T-helper 1 cell treated with Interleukin-12 subunit alpha and Interleukin-12 subunit beta and Interleukin-4 antibody, amounts not matched to agents 30 μg/mL and 1 μg/mL, for 36 hours (primary cell): ENCODE results near the gene DMD.
"Not testable (repeated sequence)": the region's sequence is repeated elsewhere in the genome, so short reads cannot be mapped to it uniquely, and the experiment has no call there.

Experiments
- H3K27ac Mint-ChIP-seq: one replicate; pipeline ENCODE4 v1.8.0; 2021; ENCODE audit warnings: mild to moderate bottlenecking, mixed read lengths
- H3K27me3 Mint-ChIP-seq: one replicate; pipeline ENCODE4 v1.8.0; 2021; ENCODE audit warnings: low read depth, mixed read lengths
- H3K36me3 Mint-ChIP-seq: one replicate; pipeline ENCODE4 v1.8.0; 2021; ENCODE audit warnings: low read depth, mixed read lengths
- H3K4me1 Mint-ChIP-seq: one replicate; pipeline ENCODE4 v1.8.0; 2021; ENCODE audit warnings: low read depth, mixed read lengths
- H3K4me3 Mint-ChIP-seq: one replicate; pipeline ENCODE4 v1.8.0; 2021; ENCODE audit warnings: mild to moderate bottlenecking, moderate library complexity, mixed read lengths
- H3K9me3 Mint-ChIP-seq: one replicate; pipeline ENCODE4 v1.8.0; 2021; ENCODE audit warnings: mixed read lengths

DMD gene

GRCh38 chrX:33211356-33212260 is at the start of gene DMD:
Gene DMD (minus strand): TSS chrX:33211549. CDS start chrX:33211312, 237 bp downstream.
- Mint-ChIP-seq H3K9me3 (no peaks in the 10 kb centered on the region), H3K36me3 (no peaks in the 10 kb centered on the region), H3K4me1 (no peaks in the 10 kb centered on the region), H3K27ac (no peak within 1 kb of the TSS), H3K4me3 (no peak within 1 kb of the TSS), H3K27me3 (no peaks in the 10 kb centered on the region)

- Mint-ChIP-seq H3K27me3 (no peaks in the 10 kb centered on the region), H3K4me3 (no peak overlapping the region), H3K4me1 (no peaks in the 10 kb centered on the region), H3K27ac (no peak overlapping the region), H3K36me3 (no peaks in the 10 kb centered on the region), H3K9me3 (no peaks in the 10 kb centered on the region)
Measured at GRCh38 chrX:33252306-33252825, 41.0 kb upstream of the DMD start.

- peaks cover 4% of the 10 kb centered on the region for H3K9me3 Mint-ChIP-seq
- no peak overlapping the region for H3K27ac Mint-ChIP-seq
- H3K4me1 Mint-ChIP-seq, result no peaks in the 10 kb centered on the region
- no peaks in the 10 kb centered on the region for H3K27me3 Mint-ChIP-seq
- no peaks in the 10 kb centered on the region for H3K36me3 Mint-ChIP-seq
- H3K4me3 Mint-ChIP-seq, result no peak overlapping the region
Measured at GRCh38 chrX:33218819-33219218, 7.5 kb upstream of the DMD start.

GRCh38 chrX:33210156-33210555 is 1.2 kb downstream of the DMD start:
- H3K4me1 Mint-ChIP-seq, result no peaks in the 10 kb centered on the region
- H3K9me3 Mint-ChIP-seq, result no peaks in the 10 kb centered on the region
- H3K4me3 Mint-ChIP-seq, result no peak overlapping the region
- no peak overlapping the region for H3K27ac Mint-ChIP-seq
- no peaks in the 10 kb centered on the region for H3K36me3 Mint-ChIP-seq
- H3K27me3 Mint-ChIP-seq, result no peaks in the 10 kb centered on the region

GRCh38 chrX:33207056-33207455 is 4.3 kb downstream of the DMD start:
- H3K4me1 Mint-ChIP-seq, result no peaks in the 10 kb centered on the region
- H3K27me3 Mint-ChIP-seq, result no peaks in the 10 kb centered on the region
- H3K36me3 Mint-ChIP-seq, result no peaks in the 10 kb centered on the region
- H3K9me3 Mint-ChIP-seq, result peaks cover 6% of the 10 kb centered on the region
- no peak overlapping the region for H3K4me3 Mint-ChIP-seq
- no peak overlapping the region for H3K27ac Mint-ChIP-seq

- Mint-ChIP-seq H3K9me3 (peaks cover 6% of the 10 kb centered on the region), H3K4me3 (no peak overlapping the region), H3K27me3 (no peaks in the 10 kb centered on the region), H3K27ac (no peak overlapping the region), H3K36me3 (no peaks in the 10 kb centered on the region), H3K4me1 (no peaks in the 10 kb centered on the region)
Measured at GRCh38 chrX:33205321-33205720, 6.0 kb downstream of the DMD start.

- H3K4me1 Mint-ChIP-seq, result no peaks in the 10 kb centered on the region
- H3K4me3 Mint-ChIP-seq, result no peak overlapping the region
- H3K27me3 Mint-ChIP-seq, result no peaks in the 10 kb centered on the region
- H3K9me3 Mint-ChIP-seq, result peaks cover 6% of the 10 kb centered on the region
- H3K27ac Mint-ChIP-seq, result no peak overlapping the region
- H3K36me3 Mint-ChIP-seq, result no peaks in the 10 kb centered on the region
Measured at GRCh38 chrX:33204889-33205288, 6.5 kb downstream of the DMD start.

- Mint-ChIP-seq H3K4me1 (no peaks in the 10 kb centered on the region), H3K27me3 (no peaks in the 10 kb centered on the region), H3K4me3 (no peak overlapping the region), H3K27ac (no peak overlapping the region), H3K36me3 (no peaks in the 10 kb centered on the region), H3K9me3 (peaks cover 12% of the 10 kb centered on the region)
Measured at GRCh38 chrX:33198561-33199279, 12.6 kb downstream of the DMD start.

GRCh38 chrX:33195698-33196097 is 15.7 kb downstream of the DMD start:
- Mint-ChIP-seq H3K4me3 (no peak overlapping the region), H3K27me3 (no peaks in the 10 kb centered on the region), H3K4me1 (no peaks in the 10 kb centered on the region), H3K9me3 (peaks cover 10% of the 10 kb centered on the region), H3K36me3 (no peaks in the 10 kb centered on the region), H3K27ac (no peak overlapping the region)

GRCh38 chrX:33194876-33195433 is 16.4 kb downstream of the DMD start:
- peaks cover 10% of the 10 kb centered on the region for H3K9me3 Mint-ChIP-seq
- H3K27me3 Mint-ChIP-seq, result no peaks in the 10 kb centered on the region
- H3K36me3 Mint-ChIP-seq, result no peaks in the 10 kb centered on the region
- no peak overlapping the region for H3K27ac Mint-ChIP-seq
- H3K4me1 Mint-ChIP-seq, result no peaks in the 10 kb centered on the region
- no peak overlapping the region for H3K4me3 Mint-ChIP-seq

GRCh38 chrX:33194289-33194688 is 17.1 kb downstream of the DMD start:
- Mint-ChIP-seq H3K27me3 (no peaks in the 10 kb centered on the region), H3K4me1 (no peaks in the 10 kb centered on the region), H3K4me3 (no peak overlapping the region), H3K27ac (no peak overlapping the region), H3K36me3 (no peaks in the 10 kb centered on the region), H3K9me3 (peaks cover 6% of the 10 kb centered on the region)

GRCh38 chrX:33190016-33190415 is 21.3 kb downstream of the DMD start:
- Mint-ChIP-seq H3K36me3 (no peaks in the 10 kb centered on the region), H3K9me3 (no peaks in the 10 kb centered on the region), H3K27ac (no peak overlapping the region), H3K27me3 (no peaks in the 10 kb centered on the region), H3K4me1 (no peaks in the 10 kb centered on the region), H3K4me3 (no peak overlapping the region)

- no peaks in the 10 kb centered on the region for H3K4me1 Mint-ChIP-seq
- no peaks in the 10 kb centered on the region for H3K27me3 Mint-ChIP-seq
- H3K36me3 Mint-ChIP-seq, result no peaks in the 10 kb centered on the region
- H3K4me3 Mint-ChIP-seq, result no peak overlapping the region
- H3K27ac Mint-ChIP-seq, result no peak overlapping the region
- no peaks in the 10 kb centered on the region for H3K9me3 Mint-ChIP-seq
Measured at GRCh38 chrX:33188881-33189280, 22.5 kb downstream of the DMD start.

GRCh38 chrX:33188286-33188685 is 23.1 kb downstream of the DMD start:
- H3K36me3 Mint-ChIP-seq, result no peaks in the 10 kb centered on the region
- H3K27ac Mint-ChIP-seq, result no peak overlapping the region
- no peaks in the 10 kb centered on the region for H3K9me3 Mint-ChIP-seq
- H3K4me1 Mint-ChIP-seq, result no peaks in the 10 kb centered on the region
- H3K27me3 Mint-ChIP-seq, result no peaks in the 10 kb centered on the region
- no peak overlapping the region for H3K4me3 Mint-ChIP-seq

GRCh38 chrX:33184803-33185202 is 26.5 kb downstream of the DMD start:
- not testable (repeated sequence) for H3K27me3 Mint-ChIP-seq, H3K4me3 Mint-ChIP-seq, H3K9me3 Mint-ChIP-seq, H3K4me1 Mint-ChIP-seq, H3K36me3 Mint-ChIP-seq, H3K27ac Mint-ChIP-seq
